ENCODE results near the gene KRTAP10-2.

KRTAP10-2 gene

GRCh38 chr21:44525391-44526095, 25.8 kb downstream of the KRTAP10-2 start:
- Histone ChIP-seq H2AFZ (ENCODE audit: low read depth) (no peak overlapping the region), H3K4me1 (ENCODE audit: low read depth, poor library complexity, severe bottlenecking) (no peaks in the 10 kb centered on the region), H3K4me3 (IDR thresholded peaks at IDR 0.05; ENCODE audit: insufficient read depth, low read depth, low read length) (no peak overlapping the region), H3K79me2 (ENCODE audit: insufficient read depth, low read depth) (no peaks in the 10 kb centered on the region), H3K9ac (no peak overlapping the region), H3K27me3 (ENCODE audit: insufficient read depth, low read depth) (peaks cover 38% of the 10 kb centered on the region), H4K20me1 (ENCODE audit: insufficient read depth) (no peaks in the 10 kb centered on the region), H3K36me3 (ENCODE audit: insufficient read depth) (no peaks in the 10 kb centered on the region), H3K4me2 (no peak overlapping the region), H3K27ac (no peak overlapping the region)
- no peak for TF ChIP-seq CTCF (conservative IDR thresholded peaks at IDR 0.05; ENCODE audit: low read depth, low read length)

GRCh38 chr21:44524414-44525371, 26.6 kb downstream of the KRTAP10-2 start:
- Histone ChIP-seq H3K9ac (no peak overlapping the region), H3K36me3 (ENCODE audit: insufficient read depth) (no peaks in the 10 kb centered on the region)

GRCh38 chr21:44523567-44524413, 27.5 kb downstream of the KRTAP10-2 start:
- Histone ChIP-seq H3K9ac (no peak overlapping the region), H2AFZ (ENCODE audit: low read depth) (no peak overlapping the region), H3K4me1 (ENCODE audit: low read depth, poor library complexity, severe bottlenecking) (no peaks in the 10 kb centered on the region), H3K36me3 (ENCODE audit: insufficient read depth) (no peaks in the 10 kb centered on the region), H4K20me1 (ENCODE audit: insufficient read depth) (no peaks in the 10 kb centered on the region), H3K4me2 (no peak overlapping the region), H3K27me3 (ENCODE audit: insufficient read depth, low read depth) (peaks cover 32% of the 10 kb centered on the region; the same call in 1 of the 2 replicates), H3K4me3 (IDR thresholded peaks at IDR 0.05; ENCODE audit: insufficient read depth, low read depth, low read length) (no peak overlapping the region), H3K79me2 (ENCODE audit: insufficient read depth, low read depth) (no peaks in the 10 kb centered on the region), H3K27ac (no peak overlapping the region)
- TF ChIP-seq CTCF (conservative IDR thresholded peaks at IDR 0.05; ENCODE audit: low read depth, low read length), result no peak

More at GRCh38 chr21:44524414-44525371, 26.6 kb downstream of the KRTAP10-2 start:
- Histone ChIP-seq H3K4me2 (no peak overlapping the region), H4K20me1 (ENCODE audit: insufficient read depth) (no peaks in the 10 kb centered on the region), H3K79me2 (ENCODE audit: insufficient read depth, low read depth) (no peaks in the 10 kb centered on the region), H3K27me3 (ENCODE audit: insufficient read depth, low read depth) (peaks cover 34% of the 10 kb centered on the region; the same call in 1 of the 2 replicates), H3K4me1 (ENCODE audit: low read depth, poor library complexity, severe bottlenecking) (no peaks in the 10 kb centered on the region), H3K4me3 (IDR thresholded peaks at IDR 0.05; ENCODE audit: insufficient read depth, low read depth, low read length) (no peak overlapping the region), H2AFZ (ENCODE audit: low read depth) (no peak overlapping the region), H3K27ac (no peak overlapping the region)
- TF ChIP-seq CTCF (conservative IDR thresholded peaks at IDR 0.05; ENCODE audit: low read depth, low read length), result no peak

- no peaks in the 10 kb centered on the region for H3K4me1 ChIP-seq (ENCODE audit: low read depth, poor library complexity, severe bottlenecking)
- H3K27ac ChIP-seq, result no peak overlapping the region
- peaks cover 41% of the 10 kb centered on the region; the same call in 1 of the 2 replicates for H3K27me3 ChIP-seq (ENCODE audit: insufficient read depth, low read depth)
- H3K9ac ChIP-seq, result no peak overlapping the region
- H3K79me2 ChIP-seq (ENCODE audit: insufficient read depth, low read depth), result no peaks in the 10 kb centered on the region
- no peak overlapping the region for H2AFZ ChIP-seq (ENCODE audit: low read depth)
- no peaks in the 10 kb centered on the region for H4K20me1 ChIP-seq (ENCODE audit: insufficient read depth)
- TF ChIP-seq CTCF (conservative IDR thresholded peaks at IDR 0.05; ENCODE audit: low read depth, low read length), result no peak
- H3K36me3 ChIP-seq (ENCODE audit: insufficient read depth), result no peaks in the 10 kb centered on the region
- H3K4me3 ChIP-seq (IDR thresholded peaks at IDR 0.05; ENCODE audit: insufficient read depth, low read depth, low read length), result no peak overlapping the region
- no peak overlapping the region for H3K4me2 ChIP-seq
These were observed 28.5 kb downstream of the KRTAP10-2 start for GRCh38 chr21:44522753-44523204.
